HL-60 (cell line): ENCODE data around the gene TBCD.

Source experiments
- CTCF ChIP-seq: IDR thresholded peaks from one replicate; pipeline ENCODE4 v1.5.1; 2011; ENCODE audit warnings: low read length, control low read depth, inconsistent platforms; ENCODE audit not compliant: insufficient read depth
- GABPA ChIP-seq: IDR thresholded peaks from 2 replicates; pipeline ENCODE4 v1.6.1; 2012; ENCODE audit warnings: low read depth
- POLR2AphosphoS5 ChIP-seq: IDR thresholded peaks from 2 replicates; pipeline ENCODE4 v1.6.1; 2012; ENCODE audit warnings: low read depth
- REST ChIP-seq: IDR thresholded peaks from 2 replicates; pipeline ENCODE4 v1.6.1; 2012; ENCODE audit warnings: low read depth; ENCODE audit not compliant: insufficient replicate concordance
- SPI1 ChIP-seq: IDR thresholded peaks from 2 replicates; pipeline ENCODE4 v1.6.1; 2012; ENCODE audit warnings: low read depth, mild to moderate bottlenecking, borderline replicate concordance

GRCh38 chr17:82702231-82702927 is 49.5 kb upstream of the TBCD start:
- no peak for TF ChIP-seq CTCF
- TF ChIP-seq POLR2AphosphoS5 = no peak
- no peak for TF ChIP-seq SPI1
- no peak for TF ChIP-seq REST
- no peak for TF ChIP-seq GABPA
